Liver (tissue), 9 donors: Measurements from ENCODE around the gene SLC44A1. TPM values are rescaled to one million over a fixed set of nuclear protein-coding genes. Genes with fewer than 3 reads are reported as not detected.

Experiments
- DNase-seq: peaks from one replicate; pipeline ENCODE4 v3.0.0-alpha.2; 2017; ENCODE audit warnings: low spot score
- H3K27ac ChIP-seq, 2 donors: one replicate each; pipeline ENCODE4 v1.7.0; 2013; ENCODE audit warnings: inconsistent platforms in 2 of 2, low read length in 2 of 2, control low read depth in 1 of 2, low read depth in 1 of 2, mild to moderate bottlenecking in 1 of 2
- H3K27me3 ChIP-seq, 4 donors: one replicate each; pipeline versions ENCODE4 v1.6.1 to v1.7.0; 2013; ENCODE audit warnings: low read length in 3 of 4, inconsistent platforms in 1 of 4, mild to moderate bottlenecking in 1 of 4, moderate library complexity in 1 of 4; ENCODE audit not compliant: control insufficient read depth in 4 of 4, insufficient read depth in 4 of 4
- H3K36me3 ChIP-seq, 4 donors: one replicate each; pipeline versions ENCODE4 v1.6.1 to v1.7.0; 2013; ENCODE audit warnings: low read length in 3 of 4, mild to moderate bottlenecking in 3 of 4, low read depth in 1 of 4, moderate library complexity in 1 of 4; ENCODE audit not compliant: control insufficient read depth in 4 of 4, insufficient read depth in 3 of 4
- H3K4me1 ChIP-seq, 4 donors: one replicate each; pipeline versions ENCODE4 v1.6.1 to v1.7.0; 2013; ENCODE audit warnings: low read length in 3 of 4, mild to moderate bottlenecking in 3 of 4, moderate library complexity in 1 of 4; ENCODE audit not compliant: control insufficient read depth in 4 of 4, insufficient read depth in 4 of 4
- H3K4me3 ChIP-seq, 3 donors: one replicate each; pipeline versions ENCODE4 v1.6.1 to v1.7.0; 2013; ENCODE audit warnings: low read length in 3 of 3, control low read depth in 1 of 3, low read depth in 1 of 3, mild to moderate bottlenecking in 1 of 3
- H3K9ac ChIP-seq, 2 donors: one replicate each; pipeline ENCODE4 v1.7.0; 2013; ENCODE audit warnings: low read length in 2 of 2, mild to moderate bottlenecking in 2 of 2, moderate library complexity in 2 of 2, control low read depth in 1 of 2, low read depth in 1 of 2
- H3K9me3 ChIP-seq, 4 donors: one replicate each; pipeline versions ENCODE4 v1.6.1 to v1.7.0; 2013; ENCODE audit warnings: low read length in 3 of 4; ENCODE audit not compliant: control insufficient read depth in 4 of 4
- CTCF ChIP-seq: fragments of 150-350 bp; IDR thresholded peaks from 2 replicates; pipeline ENCODE4 v1.5.1; 2017; ENCODE audit warnings: improper control_type of control experiment, low read depth, low read length; ENCODE audit not compliant: missing input control
- EGR1 ChIP-seq, 2 donors: IDR thresholded peaks; 2 replicates each; pipeline ENCODE4 v1.6.1; 2016 to 2018; ENCODE audit warnings: antibody characterized with exemption in 2 of 2, low read depth in 2 of 2
- FOXA2 ChIP-seq: IDR thresholded peaks from 2 replicates; pipeline ENCODE4 v1.6.1; 2016; ENCODE audit warnings: antibody characterized with exemption
- HNF4A ChIP-seq, 2 donors: conservative IDR thresholded peaks; 2 replicates each; pipeline ENCODE4 v1.6.1; 2016; ENCODE audit warnings: antibody characterized with exemption in 2 of 2, mild to moderate bottlenecking in 2 of 2
- JUND ChIP-seq, 2 donors: IDR thresholded peaks; 2 replicates each; pipeline ENCODE4 v1.6.1; 2016; ENCODE audit warnings: antibody characterized with exemption in 2 of 2
- NR2F2 ChIP-seq: IDR thresholded peaks from 2 replicates; pipeline ENCODE4 v1.6.1; 2016; ENCODE audit warnings: antibody characterized with exemption
- RAD21 ChIP-seq, 2 donors: IDR thresholded peaks; 2 replicates each; pipeline ENCODE4 v1.6.1; 2016; ENCODE audit warnings: antibody characterized with exemption in 2 of 2, mild to moderate bottlenecking in 2 of 2
- REST ChIP-seq: IDR thresholded peaks from 2 replicates; pipeline ENCODE4 v1.6.1; 2016; ENCODE audit warnings: antibody characterized with exemption, mild to moderate bottlenecking
- RXRA ChIP-seq, 2 donors: IDR thresholded peaks; 2 replicates each; pipeline ENCODE4 v1.6.1; 2017 to 2018; ENCODE audit warnings: antibody characterized with exemption in 2 of 2, mild to moderate bottlenecking in 1 of 2
- SP1 ChIP-seq: IDR thresholded peaks from 2 replicates; pipeline ENCODE4 v1.6.1; 2018; ENCODE audit warnings: antibody characterized with exemption, mild to moderate bottlenecking
- TAF1 ChIP-seq: conservative IDR thresholded peaks from 2 replicates; pipeline ENCODE4 v1.6.1; 2016; ENCODE audit warnings: antibody characterized with exemption, mild to moderate bottlenecking
- YY1 ChIP-seq: IDR thresholded peaks from 2 replicates; pipeline ENCODE4 v1.6.1; 2016; ENCODE audit warnings: antibody characterized with exemption, mild to moderate bottlenecking
- WGBS: extraction: QIAGEN DNeasy Blood & Tissue Kit; methylation state at CpG from one replicate; pipeline ENCODE4 v1.1.7; 2013; 5-methylcytosine and 5-hydroxymethylcytosine counted together
- polyA plus RNA-seq, 2 donors: library from polyadenylated mRNA; stranded (reverse) in 1 of 2; unstranded in 1 of 2; fragments of 200-250 nt in 1 of 2; fragments of >200 nt in 1 of 2; fragmentation: Nextera tagmentation in 1 of 2; extraction: Ambion mirVana in 1 of 2; gene quantifications; one replicate each; pipeline versions ENCODE4 v1.2.1 to v1.2.3, GENCODE V29; 2013 to 2015
- total RNA-seq, 2 donors: library from RNA; depleted of rRNA; stranded (reverse); fragments of >200 nt; gene quantifications; one replicate each; pipeline ENCODE4 v1.2.3, GENCODE V29; 2014
- TF ChIP-seq, protein P1 (sequence below): IDR thresholded peaks from 2 replicates; pipeline ENCODE4 v1.6.1; 2016; ENCODE audit warnings: antibody characterized with exemption
- TF ChIP-seq, protein P2 (sequence below): IDR thresholded peaks from 2 replicates; pipeline ENCODE4 v1.6.1; 2016; ENCODE audit warnings: antibody characterized with exemption
- donor health status: healthy.
- donor health status: healthy.
- donor health status: healthy.
- donor health status: healthy.
- donor health status: healthy.

The SLC44A1 gene
- total and polyA plus RNA-seq, 4 donors = 18.1 to 73.1 (median 53.1) TPM

DNA sequence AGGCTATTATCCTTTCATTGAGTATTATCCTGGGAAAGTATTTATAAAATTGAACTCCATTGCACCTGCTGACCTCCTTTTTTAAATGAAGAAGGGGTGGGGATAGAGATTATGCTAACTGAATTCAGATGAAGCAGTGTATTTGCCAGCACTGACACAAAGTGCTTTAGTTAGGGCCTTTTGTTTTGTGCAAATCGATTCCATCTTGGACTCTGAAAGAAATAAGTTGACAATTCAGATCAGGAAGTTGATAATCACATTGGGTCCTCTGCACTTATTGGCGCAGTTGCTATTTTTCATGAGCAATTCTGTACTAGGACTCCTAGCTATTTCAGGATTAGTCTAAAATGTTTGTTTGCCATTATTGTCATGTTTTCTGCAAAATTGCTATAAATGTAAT is 101.8 kb downstream of the SLC44A1 start:
- peak overlapping the region in 1 of 2 donors; percentile 11 for H3K27ac ChIP-seq
- no peak overlapping the region for H3K9ac ChIP-seq
- H3K4me3 ChIP-seq = no peak overlapping the region
- H3K9me3 ChIP-seq = no peaks in the 10 kb centered on the region
- H3K27me3 ChIP-seq = no peaks in the 10 kb centered on the region
- peaks cover 0 to 25% (median 6%) of the 10 kb centered on the region in 4 donors for H3K4me1 ChIP-seq
- 25% methylated on average over 2 of the region's 2 CpGs for WGBS
- no peak for DNase-seq
- TF ChIP-seq, protein P1, sequence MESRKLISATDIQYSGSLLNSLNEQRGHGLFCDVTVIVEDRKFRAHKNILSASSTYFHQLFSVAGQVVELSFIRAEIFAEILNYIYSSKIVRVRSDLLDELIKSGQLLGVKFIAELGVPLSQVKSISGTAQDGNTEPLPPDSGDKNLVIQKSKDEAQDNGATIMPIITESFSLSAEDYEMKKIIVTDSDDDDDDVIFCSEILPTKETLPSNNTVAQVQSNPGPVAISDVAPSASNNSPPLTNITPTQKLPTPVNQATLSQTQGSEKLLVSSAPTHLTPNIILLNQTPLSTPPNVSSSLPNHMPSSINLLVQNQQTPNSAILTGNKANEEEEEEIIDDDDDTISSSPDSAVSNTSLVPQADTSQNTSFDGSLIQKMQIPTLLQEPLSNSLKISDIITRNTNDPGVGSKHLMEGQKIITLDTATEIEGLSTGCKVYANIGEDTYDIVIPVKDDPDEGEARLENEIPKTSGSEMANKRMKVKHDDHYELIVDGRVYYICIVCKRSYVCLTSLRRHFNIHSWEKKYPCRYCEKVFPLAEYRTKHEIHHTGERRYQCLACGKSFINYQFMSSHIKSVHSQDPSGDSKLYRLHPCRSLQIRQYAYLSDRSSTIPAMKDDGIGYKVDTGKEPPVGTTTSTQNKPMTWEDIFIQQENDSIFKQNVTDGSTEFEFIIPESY = no peak
- TF ChIP-seq SP1 (peak; percentile 6), CTCF (no peak), RXRA (IDR thresholded peaks at IDR 0.05) (peak; percentile 21 to 35), TAF1 (no peak), HNF4A (conservative IDR thresholded peaks at IDR 0.05) (peak; percentile 52 to 62), RAD21 (IDR thresholded peaks at IDR 0.05) (peak; percentile 35 to 42), FOXA2 (peak; percentile 2), YY1 (peak; percentile 34), JUND (IDR thresholded peaks at IDR 0.05) (peak in 1 of 2 donors; percentile 29), EGR1 (IDR thresholded peaks at IDR 0.05; ENCODE audit: low read depth in 2 of 2) (no peak)
- peaks cover 0 to 4% (median 2%) of the 10 kb centered on the region in 4 donors for H3K36me3 ChIP-seq

GRCh38 chr9:105354448-105354847 is 110.0 kb downstream of the SLC44A1 start:
- H3K4me1 ChIP-seq = peaks cover 0 to 1% (median 0%) of the 10 kb centered on the region in 4 donors
- no peaks in the 10 kb centered on the region for H3K9me3 ChIP-seq
- peaks cover 0 to 6% (median 5%) of the 10 kb centered on the region in 4 donors for H3K36me3 ChIP-seq
- no peak overlapping the region for H3K4me3 ChIP-seq
- 98% methylated on average over 3 of the region's 3 CpGs for WGBS
- no peak for TF ChIP-seq RXRA (IDR thresholded peaks at IDR 0.05)
- TF ChIP-seq YY1 = no peak
- no peak for TF ChIP-seq CTCF
- TF ChIP-seq EGR1 (IDR thresholded peaks at IDR 0.05; ENCODE audit: low read depth in 2 of 2) = no peak
- TF ChIP-seq NR2F2 = no peak
- TF ChIP-seq, protein P1 = no peak
- no peak for TF ChIP-seq REST
- TF ChIP-seq, protein P2, sequence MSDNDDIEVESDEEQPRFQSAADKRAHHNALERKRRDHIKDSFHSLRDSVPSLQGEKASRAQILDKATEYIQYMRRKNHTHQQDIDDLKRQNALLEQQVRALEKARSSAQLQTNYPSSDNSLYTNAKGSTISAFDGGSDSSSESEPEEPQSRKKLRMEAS = no peak
- DNase-seq = no peak
- no peaks in the 10 kb centered on the region for H3K27me3 ChIP-seq
- no peak overlapping the region for H3K9ac ChIP-seq
- no peak overlapping the region for H3K27ac ChIP-seq
